ENCODE data around the gene HLA-DRA.

HLA-DRA gene

DNA sequence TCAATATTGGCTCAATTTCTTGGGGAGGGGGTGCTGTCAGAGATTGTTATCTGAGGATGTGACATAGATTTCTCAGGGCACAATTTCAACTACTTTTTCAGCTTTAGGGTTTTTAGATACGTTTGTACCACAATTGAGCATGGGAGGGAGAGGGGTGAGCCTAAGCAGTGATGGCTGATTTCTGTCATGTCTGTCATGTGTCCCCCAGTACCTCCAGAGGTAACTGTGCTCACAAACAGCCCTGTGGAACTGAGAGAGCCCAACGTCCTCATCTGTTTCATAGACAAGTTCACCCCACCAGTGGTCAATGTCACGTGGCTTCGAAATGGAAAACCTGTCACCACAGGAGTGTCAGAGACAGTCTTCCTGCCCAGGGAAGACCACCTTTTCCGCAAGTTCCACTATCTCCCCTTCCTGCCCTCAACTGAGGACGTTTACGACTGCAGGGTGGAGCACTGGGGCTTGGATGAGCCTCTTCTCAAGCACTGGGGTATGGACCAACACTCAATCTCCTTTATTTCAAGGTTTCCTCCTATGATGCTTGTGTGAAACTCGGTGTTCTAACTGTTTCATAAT lies 3.4 kb downstream of the HLA-DRA start:
- DNase-seq (ENCODE audit: low spot score): no peak
- H3K27ac ChIP-seq: no peak overlapping the region
- TF ChIP-seq CTCF (IDR thresholded peaks at IDR 0.05): no peak
- H3K4me3 ChIP-seq: no peak overlapping the region

- Histone ChIP-seq H3K4me3 (no peak overlapping the region), H3K27ac (no peak overlapping the region)
- TF ChIP-seq CTCF (IDR thresholded peaks at IDR 0.05): no peak
- DNase-seq (ENCODE audit: low spot score): no peak
Measured at GRCh38 chr6:32444433-32444832, 4.7 kb downstream of the HLA-DRA start.

DNA sequence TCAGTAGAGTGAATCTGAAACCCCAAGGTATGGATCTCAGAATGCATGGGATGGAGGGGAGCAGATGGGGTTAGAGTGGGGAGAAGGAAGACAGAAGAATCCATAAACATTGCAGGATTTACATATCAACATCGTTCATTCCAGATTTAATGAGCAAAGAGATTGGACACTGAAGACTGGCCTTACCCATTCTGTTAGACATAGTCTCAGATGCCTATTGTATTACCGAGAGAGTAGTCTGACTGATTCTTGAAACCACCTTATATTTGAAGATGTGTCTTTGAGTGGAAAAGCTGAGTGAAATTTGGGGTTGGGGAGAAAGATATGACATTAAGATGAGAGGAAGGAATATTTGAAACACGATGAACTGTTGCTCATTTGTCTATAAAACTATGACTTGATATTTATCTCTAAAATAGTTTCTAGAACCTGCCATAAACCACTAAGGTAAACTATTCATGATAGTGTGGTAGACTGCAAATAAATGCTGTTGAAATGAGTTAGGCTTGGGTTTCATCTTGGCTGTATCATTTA lies 5.7 kb downstream of the HLA-DRA start:
- no peak for DNase-seq (ENCODE audit: low spot score)
- H3K27ac ChIP-seq: no peak overlapping the region
- no peak overlapping the region for H3K4me3 ChIP-seq
- no peak for TF ChIP-seq CTCF (IDR thresholded peaks at IDR 0.05)

DNA sequence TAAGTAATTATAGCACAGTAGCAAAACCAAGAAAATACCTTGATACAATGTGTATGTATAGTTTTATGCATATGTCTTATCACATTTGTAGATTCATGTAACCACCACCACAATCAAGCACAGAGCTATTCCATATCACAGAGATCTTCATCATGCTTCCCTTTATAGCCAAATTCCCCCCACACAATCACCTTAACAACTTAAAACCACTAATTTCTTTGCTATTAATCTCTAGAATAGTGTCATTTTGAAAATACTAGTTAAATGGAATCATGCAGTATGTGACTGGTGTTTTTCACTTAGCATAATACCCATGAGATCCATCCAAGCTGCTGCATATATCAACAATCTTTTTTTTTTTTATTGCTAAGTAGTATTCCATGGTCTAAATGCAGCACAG lies 8.2 kb downstream of the HLA-DRA start:
- no peak for DNase-seq (ENCODE audit: low spot score)
- TF ChIP-seq CTCF (IDR thresholded peaks at IDR 0.05): no peak
- Histone ChIP-seq H3K27ac (no peak overlapping the region), H3K4me3 (no peak overlapping the region)

DNA sequence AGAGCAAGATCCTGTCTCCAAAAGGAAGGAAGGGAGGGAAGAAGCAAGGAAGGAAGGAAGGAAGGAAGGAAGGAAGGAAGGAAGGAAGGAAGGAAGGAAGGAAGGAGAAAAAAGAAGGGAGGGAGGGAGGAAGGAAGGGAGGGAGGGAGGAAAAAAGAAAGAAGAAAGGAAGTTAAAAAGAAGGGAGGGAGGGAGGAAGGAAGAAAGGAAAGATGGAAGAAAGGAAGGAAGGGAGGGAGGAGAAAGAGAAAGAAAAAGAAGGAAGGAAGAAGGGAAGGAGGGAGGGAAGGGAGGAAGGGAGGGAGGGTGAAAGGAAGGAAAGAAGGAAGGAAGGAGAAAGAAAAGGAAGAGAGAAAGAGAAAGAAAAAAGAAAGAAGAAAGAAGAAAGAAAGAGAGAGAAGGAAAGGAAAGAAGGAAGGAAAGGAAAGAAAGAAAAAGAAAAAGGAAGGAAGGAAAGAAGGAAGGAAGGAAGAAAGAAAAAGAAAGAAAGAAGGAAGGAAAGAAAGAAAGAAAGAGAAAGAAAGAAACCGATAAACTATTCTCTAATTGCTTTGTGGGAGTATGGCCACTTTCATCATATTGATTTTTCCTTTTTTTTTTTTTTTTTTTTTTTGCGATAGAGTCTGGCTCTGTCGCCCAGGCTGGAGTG lies 9.5 kb downstream of the HLA-DRA start:
- no peak overlapping the region for H3K27ac ChIP-seq
- no peak overlapping the region for H3K4me3 ChIP-seq
- TF ChIP-seq CTCF (IDR thresholded peaks at IDR 0.05): no peak
- DNase-seq (ENCODE audit: low spot score): no peak

- Histone ChIP-seq H3K4me3 (no peak overlapping the region), H3K27ac (no peak overlapping the region)
- DNase-seq (ENCODE audit: low spot score): no peak
- TF ChIP-seq CTCF (IDR thresholded peaks at IDR 0.05): no peak
Measured at GRCh38 chr6:32457054-32457453, 17.4 kb downstream of the HLA-DRA start.
